ENCODE data around the gene CLIC5.

Gene CLIC5

DNA sequence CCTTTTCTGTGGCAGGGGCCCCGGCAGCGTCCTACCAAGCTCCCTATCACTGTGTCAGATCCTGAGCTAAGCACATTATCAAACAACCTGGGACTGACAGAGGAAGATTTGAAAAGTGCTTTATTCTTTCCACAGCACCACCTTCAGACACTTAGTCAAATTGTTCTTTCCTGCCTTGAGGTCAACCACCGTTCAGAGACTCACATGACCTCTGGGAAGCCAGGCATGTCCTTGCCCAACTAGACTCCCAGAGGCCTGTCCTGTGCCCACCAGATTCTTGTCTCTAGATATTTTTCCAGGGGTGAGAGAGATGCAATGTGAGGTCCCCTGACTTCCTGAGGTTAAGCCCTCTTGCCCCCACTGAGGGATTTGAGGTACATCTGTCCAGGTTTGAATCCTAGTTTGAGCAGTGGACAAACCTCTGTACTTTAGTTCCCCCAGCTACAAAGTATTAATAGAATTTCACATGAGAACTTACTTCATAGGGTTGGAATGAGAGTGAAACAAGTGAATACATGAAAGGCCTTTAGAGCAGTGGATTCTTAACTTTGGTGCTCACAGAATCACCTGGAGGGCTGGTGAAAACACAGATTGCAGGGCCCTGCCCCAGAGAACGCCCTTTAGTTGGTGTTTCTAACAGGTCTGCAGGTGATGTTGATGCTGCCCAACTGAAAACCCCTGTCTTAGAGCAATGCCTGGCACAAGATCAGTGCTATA is 179.8 kb downstream of the CLIC5 start:
- no peak for DNase-seq

DNA sequence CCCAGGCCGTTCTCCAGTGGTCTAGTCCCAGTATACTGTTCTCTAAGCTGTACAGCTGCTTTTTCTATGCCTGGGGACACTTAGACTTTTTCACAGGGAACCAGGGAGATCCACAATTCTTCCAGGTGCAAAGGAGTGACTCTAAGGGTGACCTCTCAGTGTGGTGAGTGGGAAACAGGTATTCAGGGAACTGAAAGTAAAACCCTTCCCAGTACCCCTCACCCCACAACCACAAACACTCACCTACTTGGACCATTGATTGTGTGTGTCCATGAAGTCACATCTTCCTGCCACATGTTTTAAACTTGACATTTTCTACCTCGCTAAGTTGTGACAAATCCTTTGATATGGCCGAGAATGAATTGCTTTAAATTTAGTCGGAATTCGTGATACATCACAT is 183.6 kb downstream of the CLIC5 start:
- DNase-seq, result no peak

All from activated CD8-positive, alpha-beta memory T cell treated with anti-CD3 and anti-CD28 coated beads for 24 hours (primary cell).